Ovary (tissue), 9 donors: ENCODE measurements around the gene UBE2QL1. TPM values are rescaled to one million over a fixed set of nuclear protein-coding genes. Genes with fewer than 3 reads are reported as not detected.

Experiments used
- DNase-seq, 5 donors: peaks; one replicate each; pipeline ENCODE4 v3.0.0-alpha.2; 2019 to 2020
- H3K27ac ChIP-seq, 2 donors: fragments of 200-600 bp; one replicate each; pipeline versions ENCODE4 v1.5.1 to v1.8.0; 2019 to 2022
- H3K27me3 ChIP-seq: fragments of 200-600 bp; one replicate; pipeline ENCODE4 v1.8.0; 2022
- H3K36me3 ChIP-seq: fragments of 200-600 bp; sonication (generic); one replicate; pipeline ENCODE4 v1.5.1; 2019
- H3K4me1 ChIP-seq: one replicate; pipeline ENCODE4 v1.8.1; 2013; ENCODE audit warnings: mild to moderate bottlenecking, moderate library complexity; ENCODE audit not compliant: insufficient read depth
- H3K4me3 ChIP-seq: fragments of 200-600 bp; sonication (generic); one replicate; pipeline ENCODE4 v1.5.1; 2017
- H3K9me3 ChIP-seq, 2 donors: fragments of 200-600 bp in 1 of 2; sonication (generic) in 1 of 2; one replicate each; pipeline versions ENCODE4 v1.5.1 to v1.8.1; 2013 to 2019; ENCODE audit warnings: mild to moderate bottlenecking in 1 of 2, moderate library complexity in 1 of 2
- CTCF ChIP-seq, 3 donors: fragments of 450-650 bp in 2 of 3; fragments of 200-600 bp in 1 of 3; IDR thresholded peaks; one replicate each; pipeline versions ENCODE4 v1.5.1 to v1.8.0; 2016 to 2022; ENCODE audit warnings: antibody characterized with exemption in 3 of 3, mild to moderate bottlenecking in 1 of 3
- EP300 ChIP-seq: sonication (generic); formaldehyde crosslinking; IDR thresholded peaks from one replicate; pipeline ENCODE4 v1.6.1; 2017; ENCODE audit warnings: antibody characterized with exemption
- POLR2A ChIP-seq: fragments of 450-650 bp; IDR thresholded peaks from one replicate; pipeline ENCODE4 v1.6.1; 2017; ENCODE audit warnings: antibody characterized with exemption, mild to moderate bottlenecking, moderate library complexity
- WGBS, 3 donors: extraction: QIAGEN DNeasy Blood & Tissue Kit in 1 of 3; methylation state at CpG; one replicate each; pipeline versions ENCODE4 v1.1.5 to v1.1.7; 2013 to 2017; 5-methylcytosine and 5-hydroxymethylcytosine counted together
- intact Hi-C, 4 donors: fragments of 100-400 bp; cut with DNase I; formaldehyde crosslinking; loops; one replicate each; pipeline versions ENCODE4 v1.11.0 to v1.15.1; 2022 to 2023
- polyA plus RNA-seq, 2 donors: library from polyadenylated mRNA; stranded (reverse); fragments of 200-250 nt in 1 of 2; fragments of 350-450 nt in 1 of 2; fragmentation: Illumina TruSeq in 1 of 2; extraction: RNeasy Lipid Tissue Mini Kit (QIAGEN cat#74804) in 1 of 2; gene quantifications; one replicate each; pipeline ENCODE4 v1.2.3, GENCODE V29; 2013 to 2014
- total RNA-seq, 7 donors: library from RNA; depleted of rRNA in 2 of 7; stranded (reverse); fragments of >200 nt in 2 of 7; fragmentation: NEBNext Ultra II Directional in 3 of 7; extraction: Animal tissue kit (Norgen Biotek cat#: 25700) in 3 of 7; gene quantifications; one replicate each; pipeline versions ENCODE4 v1.1.0 to v1.2.4, GENCODE V29; 2016 to 2023
- donor health status: DM: no; HTN: no; CAD: no; lungs with moderate emphysema.
- donor health status: DM: no; HTN: no; CAD: no.
- donor health status: Bipolar disorder and iron deficiency.
- donor health status: DM: yes; HTN: yes; CAD: no.
- donor health status: DM: no; HTN: no; CAD: no.
- donor health status: DM: yes; HTN: yes; CAD: no.

Gene UBE2QL1
- total and polyA plus RNA-seq, 9 donors, result 0.30 to 6.4 (median 1.3) TPM

DNA sequence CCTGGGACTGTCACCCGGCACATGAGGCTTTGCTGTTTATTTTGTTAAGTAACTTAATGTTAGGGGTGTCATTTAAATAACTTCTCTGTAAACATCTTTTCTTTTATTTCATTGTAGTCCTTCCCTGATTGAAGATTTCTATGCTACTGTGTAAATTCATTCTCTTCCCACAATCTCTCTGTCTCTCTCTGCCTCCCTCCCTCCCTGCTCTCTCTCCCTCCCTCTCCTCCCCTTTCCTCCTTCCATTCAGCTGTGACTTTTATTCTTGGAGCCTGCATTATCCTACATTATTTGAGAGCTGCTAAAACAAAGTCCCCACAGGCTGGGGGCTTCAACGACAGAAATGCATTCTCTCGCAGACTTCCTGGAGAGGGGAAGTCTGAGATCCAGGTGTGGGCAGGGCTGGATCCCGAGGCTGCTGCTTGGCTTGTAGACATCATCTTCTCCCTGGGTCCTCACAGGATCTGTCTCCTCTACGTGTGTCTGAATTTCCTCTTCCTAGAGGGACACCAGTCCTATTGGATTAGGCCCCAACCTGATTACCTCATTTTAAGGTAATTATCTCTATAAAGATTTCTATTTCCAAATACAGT is 18.4 kb downstream of the UBE2QL1 start:
- Histone ChIP-seq H3K4me1 (peaks cover 2% of the 10 kb centered on the region), H3K4me3 (no peak overlapping the region), H3K27me3 (no peaks in the 10 kb centered on the region), H3K9me3 (no peaks in the 10 kb centered on the region), H3K27ac (no peak overlapping the region), H3K36me3 (no peaks in the 10 kb centered on the region)
- no peak for DNase-seq
- WGBS, 3 donors, result 60 to 68% (median 62%) methylated on average over 5 of the region's 5 CpGs
- TF ChIP-seq CTCF (IDR thresholded peaks at IDR 0.05) (no peak), EP300 (no peak), POLR2A (no peak)
- intact Hi-C loops, result loop anchor here in 1 of 4 donors (5.0 kb wide), 1 partner anchor 1615 kb away; no protein-coding TSS in a partner anchor

GRCh38 chr5:6467591-6467990 is 18.9 kb downstream of the UBE2QL1 start:
- no peak for DNase-seq
- TF ChIP-seq CTCF (IDR thresholded peaks at IDR 0.05), result no peak
- TF ChIP-seq POLR2A, result no peak
- TF ChIP-seq EP300, result no peak
- WGBS, 3 donors, result 78 to 90% (median 81%) methylated on average over 10 of the region's 10 CpGs
- H3K27me3 ChIP-seq, result no peaks in the 10 kb centered on the region
- H3K4me3 ChIP-seq, result no peak overlapping the region
- no peak overlapping the region for H3K27ac ChIP-seq
- H3K4me1 ChIP-seq, result peaks cover 2% of the 10 kb centered on the region
- H3K36me3 ChIP-seq, result no peaks in the 10 kb centered on the region
- intact Hi-C loops, result loop anchor here in 1 of 4 donors (5.0 kb wide), 1 partner anchor 1615 kb away; no protein-coding TSS in a partner anchor
- no peaks in the 10 kb centered on the region for H3K9me3 ChIP-seq

DNA sequence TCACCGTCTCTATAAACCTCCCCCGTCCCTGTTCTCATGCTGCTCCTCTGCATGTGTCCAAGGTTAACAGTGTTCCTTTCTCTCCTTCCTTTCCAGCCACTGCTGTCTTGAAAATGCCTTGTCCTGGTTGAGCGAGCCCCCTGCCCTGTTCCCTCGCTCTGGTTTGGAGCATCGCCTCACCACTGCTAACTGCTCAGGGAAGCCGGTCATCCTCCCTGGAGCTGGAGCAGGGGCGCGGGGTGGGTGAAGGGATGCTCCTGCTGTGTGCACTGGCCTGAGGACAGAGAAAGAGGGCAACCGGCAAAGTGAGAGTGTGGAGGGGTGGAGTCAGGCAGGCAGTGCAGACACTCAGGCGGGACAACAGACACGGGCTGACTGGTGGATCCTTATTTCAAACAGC is 19.4 kb downstream of the UBE2QL1 start:
- Histone ChIP-seq H3K27me3 (no peaks in the 10 kb centered on the region), H3K36me3 (no peaks in the 10 kb centered on the region), H3K4me3 (no peak overlapping the region), H3K27ac (no peak overlapping the region), H3K4me1 (peaks cover 2% of the 10 kb centered on the region), H3K9me3 (no peaks in the 10 kb centered on the region)
- DNase-seq, result no peak
- 67 to 73% (median 69%) methylated on average over 11 of the region's 11 CpGs for WGBS, 3 donors
- intact Hi-C loops, result loop anchor here in 1 of 4 donors (5.0 kb wide), 1 partner anchor 1614 kb away; no protein-coding TSS in a partner anchor
- TF ChIP-seq EP300, result no peak
- no peak for TF ChIP-seq CTCF (IDR thresholded peaks at IDR 0.05)
- no peak for TF ChIP-seq POLR2A

- DNase-seq, result no peak
- TF ChIP-seq CTCF (IDR thresholded peaks at IDR 0.05) (no peak), EP300 (no peak), POLR2A (no peak)
- Histone ChIP-seq H3K27me3 (no peaks in the 10 kb centered on the region), H3K9me3 (no peaks in the 10 kb centered on the region), H3K4me3 (no peak overlapping the region), H3K4me1 (peaks cover 2% of the 10 kb centered on the region), H3K27ac (no peak overlapping the region), H3K36me3 (no peaks in the 10 kb centered on the region)
- 92 to 96% (median 95%) methylated on average over 8 of the region's 8 CpGs for WGBS, 3 donors
- intact Hi-C loops, result loop anchor here in 1 of 4 donors (5.0 kb wide), 1 partner anchor 1613 kb away; no protein-coding TSS in a partner anchor
Observed at GRCh38 chr5:6468870-6469269, 20.2 kb downstream of the UBE2QL1 start.
